Suppressor macrophage (primary cell): Measurements from ENCODE around the gene NLRC3.
"Not testable (repeated sequence)": the region's sequence is repeated elsewhere in the genome, so short reads cannot be mapped to it uniquely, and the experiment has no call there.

Experiments used
- DNase-seq, 4 experiments: peaks; one replicate each; pipeline ENCODE4 v3.0.0-alpha.2; 2020 to 2022

Gene NLRC3

GRCh38 chr16:3513892-3514583, 63.2 kb downstream of the NLRC3 start:
- DNase-seq = no peak

- DNase-seq = no peak
Observed at GRCh38 chr16:3511286-3512180, 65.7 kb downstream of the NLRC3 start.

GRCh38 chr16:3510416-3510815, 66.8 kb downstream of the NLRC3 start:
- peak in 2 of 4 experiments; percentile 9 to 14 for DNase-seq

- no peak for DNase-seq
Observed at GRCh38 chr16:3509470-3509928, 67.7 kb downstream of the NLRC3 start.

GRCh38 chr16:3508736-3509135, 68.5 kb downstream of the NLRC3 start:
- no peak for DNase-seq

- no peak for DNase-seq
Observed at GRCh38 chr16:3503523-3503922, 73.7 kb downstream of the NLRC3 start.

- DNase-seq = no peak
Observed at GRCh38 chr16:3501783-3502400, 75.3 kb downstream of the NLRC3 start.

- not testable (repeated sequence) for DNase-seq
Observed at GRCh38 chr16:3501412-3501761, 75.8 kb downstream of the NLRC3 start.

GRCh38 chr16:3498988-3499387, 78.2 kb downstream of the NLRC3 start:
- DNase-seq = no peak

GRCh38 chr16:3497771-3498170, 79.4 kb downstream of the NLRC3 start:
- DNase-seq = no peak

GRCh38 chr16:3496386-3496785, 80.8 kb downstream of the NLRC3 start:
- no peak for DNase-seq

- DNase-seq = no peak
Observed at GRCh38 chr16:3495176-3495575, 82.0 kb downstream of the NLRC3 start, which contains the start of gene C16orf90. Gene C16orf90 (minus strand): TSS chr16:3495489. CDS start chr16:3495421, 68 bp downstream.

- DNase-seq = no peak
Observed at GRCh38 chr16:3494386-3494973, 82.7 kb downstream of the NLRC3 start.

- DNase-seq = no peak
Observed at GRCh38 chr16:3492356-3492755, 84.8 kb downstream of the NLRC3 start.

GRCh38 chr16:3490911-3491629, 86.1 kb downstream of the NLRC3 start:
- DNase-seq = no peak
